ENCODE measurements around the gene KRTAP2-2.

KRTAP2-2 gene

DNA sequence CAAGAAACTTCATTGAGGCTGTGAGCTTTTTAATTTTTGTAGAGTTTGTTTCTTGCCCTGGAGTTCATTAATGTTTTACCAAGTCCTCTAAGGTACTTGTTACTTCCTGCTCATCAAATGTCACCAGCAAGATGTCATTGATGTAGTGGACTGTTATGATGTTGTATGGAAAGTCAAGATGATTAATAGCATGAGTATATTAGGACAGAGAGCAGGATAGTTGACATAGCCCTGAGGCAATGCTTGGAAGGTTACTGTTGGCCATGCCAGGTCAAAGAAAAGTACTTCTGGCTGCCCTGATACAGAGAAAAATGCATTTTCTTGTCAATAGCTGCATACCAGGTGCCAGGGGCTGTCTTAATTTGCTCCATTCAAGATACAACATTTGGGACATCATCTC, 34.7 kb downstream of the KRTAP2-2 start:
- Histone ChIP-seq H3K4me3 (ENCODE audit: low read length) (no peak overlapping the region), H3K9me3 (ENCODE audit: control insufficient read depth, insufficient read depth, low read length) (no peaks in the 10 kb centered on the region), H3K27ac (ENCODE audit: low read length) (no peak overlapping the region), H3K36me3 (ENCODE audit: control insufficient read depth, insufficient read depth, low read length) (no peaks in the 10 kb centered on the region), H3K27me3 (ENCODE audit: control insufficient read depth, insufficient read depth, low read length) (no peaks in the 10 kb centered on the region), H3K4me1 (ENCODE audit: control insufficient read depth, insufficient read depth, low read length) (no peaks in the 10 kb centered on the region; the same call in 1 of the 2 replicates)
- DNase-seq (ENCODE audit: low read depth, low spot score), result no peak

DNA sequence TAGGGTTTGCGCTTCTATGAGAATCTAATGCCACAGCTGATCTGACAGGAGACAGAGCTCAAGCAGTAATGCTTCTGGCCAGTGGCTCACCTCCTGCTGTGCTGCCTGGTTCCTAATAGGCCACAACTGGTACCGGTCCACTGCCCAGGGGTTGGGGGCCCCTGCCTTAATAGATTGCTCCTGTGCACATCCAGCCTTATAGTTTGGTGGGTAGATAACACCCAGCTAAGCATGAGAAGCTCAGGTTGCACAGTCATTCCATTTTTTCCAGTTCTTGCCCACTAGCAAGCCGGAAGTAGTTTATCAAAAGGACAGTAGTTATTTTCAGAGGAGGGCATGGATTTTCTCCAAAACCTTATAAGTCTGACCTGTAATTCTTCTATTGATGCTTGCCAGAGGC, 35.6 kb downstream of the KRTAP2-2 start:
- no peaks in the 10 kb centered on the region for H3K9me3 ChIP-seq (ENCODE audit: control insufficient read depth, insufficient read depth, low read length)
- no peak for DNase-seq (ENCODE audit: low read depth, low spot score)
- H3K4me1 ChIP-seq (ENCODE audit: control insufficient read depth, insufficient read depth, low read length), result no peaks in the 10 kb centered on the region; the same call in 1 of the 2 replicates
- H3K36me3 ChIP-seq (ENCODE audit: control insufficient read depth, insufficient read depth, low read length), result no peaks in the 10 kb centered on the region
- H3K27me3 ChIP-seq (ENCODE audit: control insufficient read depth, insufficient read depth, low read length), result no peaks in the 10 kb centered on the region
- WGBS (ENCODE audit: insufficient coverage, insufficient read length), result no CpG with 5 or more reads among the region's 3 CpGs
- no peak overlapping the region for H3K4me3 ChIP-seq (ENCODE audit: low read length)
- H3K27ac ChIP-seq (ENCODE audit: low read length), result no peak overlapping the region

DNA sequence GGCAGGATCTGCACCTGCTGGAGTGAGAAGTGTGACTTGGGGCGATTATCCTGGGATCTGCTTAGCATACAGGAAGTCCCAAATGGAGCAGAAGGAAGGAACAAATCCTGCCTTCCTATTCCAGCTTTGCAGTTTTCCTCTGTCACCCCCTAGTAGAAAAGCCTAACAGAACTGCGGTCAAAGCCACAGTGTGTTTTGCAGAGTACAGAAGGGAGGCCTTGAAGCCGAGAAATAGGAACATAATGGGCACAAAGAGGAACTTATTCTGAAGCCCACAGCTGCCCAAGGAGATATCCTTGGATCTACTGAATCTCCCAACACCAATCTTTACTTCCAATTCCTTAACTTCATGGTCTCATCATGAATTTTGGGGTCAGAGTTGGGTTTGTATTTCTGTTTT, 36.5 kb downstream of the KRTAP2-2 start:
- no peak for DNase-seq (ENCODE audit: low read depth, low spot score)
- Histone ChIP-seq H3K4me3 (ENCODE audit: low read length) (no peak overlapping the region), H3K9me3 (ENCODE audit: control insufficient read depth, insufficient read depth, low read length) (no peaks in the 10 kb centered on the region), H3K27ac (ENCODE audit: low read length) (no peak overlapping the region), H3K4me1 (ENCODE audit: control insufficient read depth, insufficient read depth, low read length) (no peaks in the 10 kb centered on the region; the same call in 1 of the 2 replicates), H3K27me3 (ENCODE audit: control insufficient read depth, insufficient read depth, low read length) (no peaks in the 10 kb centered on the region), H3K36me3 (ENCODE audit: control insufficient read depth, insufficient read depth, low read length) (no peaks in the 10 kb centered on the region)
- no CpG with 5 or more reads among the region's 3 CpGs for WGBS (ENCODE audit: insufficient coverage, insufficient read length)

- Histone ChIP-seq H3K27ac (ENCODE audit: low read length) (no peak overlapping the region), H3K27me3 (ENCODE audit: control insufficient read depth, insufficient read depth, low read length) (no peaks in the 10 kb centered on the region), H3K36me3 (ENCODE audit: control insufficient read depth, insufficient read depth, low read length) (no peaks in the 10 kb centered on the region), H3K4me3 (ENCODE audit: low read length) (no peak overlapping the region), H3K9me3 (ENCODE audit: control insufficient read depth, insufficient read depth, low read length) (no peaks in the 10 kb centered on the region), H3K4me1 (ENCODE audit: control insufficient read depth, insufficient read depth, low read length) (no peaks in the 10 kb centered on the region; the same call in 1 of the 2 replicates)
- no peak for DNase-seq (ENCODE audit: low read depth, low spot score)
- no CpG with 5 or more reads among the region's 13 CpGs for WGBS (ENCODE audit: insufficient coverage, insufficient read length)
Measured at GRCh38 chr17:41016578-41017215, 38.3 kb downstream of the KRTAP2-2 start.

GRCh38 chr17:41015454-41015853, 39.6 kb downstream of the KRTAP2-2 start:
- Histone ChIP-seq H3K27me3 (ENCODE audit: control insufficient read depth, insufficient read depth, low read length) (no peaks in the 10 kb centered on the region), H3K36me3 (ENCODE audit: control insufficient read depth, insufficient read depth, low read length) (no peaks in the 10 kb centered on the region), H3K27ac (ENCODE audit: low read length) (no peak overlapping the region), H3K4me1 (ENCODE audit: control insufficient read depth, insufficient read depth, low read length) (no peaks in the 10 kb centered on the region; the same call in 1 of the 2 replicates), H3K4me3 (ENCODE audit: low read length) (no peak overlapping the region), H3K9me3 (ENCODE audit: control insufficient read depth, insufficient read depth, low read length) (no peaks in the 10 kb centered on the region)
- no peak for DNase-seq (ENCODE audit: low read depth, low spot score)
- no CpG with 5 or more reads among the region's 7 CpGs for WGBS (ENCODE audit: insufficient coverage, insufficient read length)

DNA sequence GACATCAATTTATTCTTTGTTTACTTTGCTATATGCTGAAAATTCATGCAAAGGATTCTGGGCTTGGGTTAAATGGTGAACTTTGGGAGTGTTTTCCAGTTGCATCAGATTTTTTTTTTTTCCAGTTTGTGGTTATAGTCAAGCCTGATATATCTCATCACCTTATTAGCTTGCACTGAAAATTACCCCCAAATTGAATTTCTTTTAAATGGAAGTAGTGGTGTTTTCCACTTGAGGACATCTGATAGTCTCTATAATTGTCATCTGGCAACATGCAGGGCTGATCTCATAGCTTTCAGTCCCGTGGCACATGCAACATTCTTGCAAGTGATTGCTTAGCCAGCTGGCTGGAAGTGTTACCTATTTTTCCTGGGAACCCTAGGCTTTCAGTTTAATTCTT, 41.4 kb downstream of the KRTAP2-2 start:
- no peaks in the 10 kb centered on the region for H3K27me3 ChIP-seq (ENCODE audit: control insufficient read depth, insufficient read depth, low read length)
- H3K9me3 ChIP-seq (ENCODE audit: control insufficient read depth, insufficient read depth, low read length), result no peaks in the 10 kb centered on the region
- no peak overlapping the region for H3K4me3 ChIP-seq (ENCODE audit: low read length)
- no peaks in the 10 kb centered on the region for H3K36me3 ChIP-seq (ENCODE audit: control insufficient read depth, insufficient read depth, low read length)
- WGBS (ENCODE audit: insufficient coverage, insufficient read length), result no CpG with 5 or more reads among the region's 1 CpG
- no peak for DNase-seq (ENCODE audit: low read depth, low spot score)
- H3K27ac ChIP-seq (ENCODE audit: low read length), result no peak overlapping the region
- peaks cover 4% of the 10 kb centered on the region for H3K4me1 ChIP-seq (ENCODE audit: control insufficient read depth, insufficient read depth, low read length)

- Histone ChIP-seq H3K27ac (ENCODE audit: low read length) (no peak overlapping the region), H3K4me3 (ENCODE audit: low read length) (no peak overlapping the region), H3K9me3 (ENCODE audit: control insufficient read depth, insufficient read depth, low read length) (no peaks in the 10 kb centered on the region), H3K36me3 (ENCODE audit: control insufficient read depth, insufficient read depth, low read length) (no peaks in the 10 kb centered on the region), H3K27me3 (ENCODE audit: control insufficient read depth, insufficient read depth, low read length) (no peaks in the 10 kb centered on the region), H3K4me1 (ENCODE audit: control insufficient read depth, insufficient read depth, low read length) (peaks cover 6% of the 10 kb centered on the region)
- no peak for DNase-seq (ENCODE audit: low read depth, low spot score)
- WGBS (ENCODE audit: insufficient coverage, insufficient read length), result no CpG with 5 or more reads among the region's 3 CpGs
Measured at GRCh38 chr17:41013181-41013580, 41.8 kb downstream of the KRTAP2-2 start.

DNA sequence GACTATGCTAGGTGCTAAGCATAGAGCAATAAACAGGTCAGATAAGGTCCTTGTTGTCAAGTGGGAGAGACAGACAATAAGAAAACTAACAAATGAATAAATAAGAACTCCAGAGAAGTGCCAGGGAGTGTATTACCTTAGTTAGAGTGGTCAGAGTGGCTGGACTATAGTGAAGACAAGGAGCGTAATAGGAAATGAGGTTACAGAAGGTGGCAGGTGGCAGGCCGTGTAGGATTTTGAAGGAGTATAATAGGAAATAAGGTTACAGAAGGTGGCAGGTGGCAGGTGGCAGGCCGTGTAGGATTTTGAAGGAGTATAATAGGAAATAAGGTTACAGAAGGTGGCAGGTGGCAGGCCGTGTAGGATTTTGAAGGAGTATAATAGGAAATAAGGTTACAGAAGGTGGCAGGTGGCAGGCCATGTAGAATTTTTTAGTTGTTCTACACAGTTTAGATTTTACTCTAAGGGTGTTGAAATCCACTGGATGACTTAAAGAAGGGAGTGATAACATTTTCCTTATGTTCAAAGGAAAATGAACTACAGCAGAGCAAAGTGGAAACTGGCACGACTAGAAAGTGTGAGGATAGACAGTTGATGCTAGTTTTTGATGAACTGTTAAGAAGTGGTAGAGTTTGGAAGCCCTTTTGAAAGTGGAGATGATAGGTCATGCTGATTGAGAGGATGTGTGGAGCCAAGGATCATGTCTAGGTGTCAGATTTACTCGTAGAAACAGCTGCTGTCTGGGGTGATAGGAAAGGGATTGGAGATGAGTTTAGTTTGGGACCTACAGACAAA, 42.5 kb downstream of the KRTAP2-2 start:
- Histone ChIP-seq H3K9me3 (ENCODE audit: control insufficient read depth, insufficient read depth, low read length) (no peaks in the 10 kb centered on the region), H3K36me3 (ENCODE audit: control insufficient read depth, insufficient read depth, low read length) (no peaks in the 10 kb centered on the region), H3K27ac (ENCODE audit: low read length) (no peak overlapping the region), H3K4me3 (ENCODE audit: low read length) (no peak overlapping the region), H3K4me1 (ENCODE audit: control insufficient read depth, insufficient read depth, low read length) (peaks cover 6% of the 10 kb centered on the region), H3K27me3 (ENCODE audit: control insufficient read depth, insufficient read depth, low read length) (no peaks in the 10 kb centered on the region)
- no peak for DNase-seq (ENCODE audit: low read depth, low spot score)
- 100% methylated on average over 1 of the region's 6 CpGs for WGBS (ENCODE audit: insufficient coverage, insufficient read length)

DNA sequence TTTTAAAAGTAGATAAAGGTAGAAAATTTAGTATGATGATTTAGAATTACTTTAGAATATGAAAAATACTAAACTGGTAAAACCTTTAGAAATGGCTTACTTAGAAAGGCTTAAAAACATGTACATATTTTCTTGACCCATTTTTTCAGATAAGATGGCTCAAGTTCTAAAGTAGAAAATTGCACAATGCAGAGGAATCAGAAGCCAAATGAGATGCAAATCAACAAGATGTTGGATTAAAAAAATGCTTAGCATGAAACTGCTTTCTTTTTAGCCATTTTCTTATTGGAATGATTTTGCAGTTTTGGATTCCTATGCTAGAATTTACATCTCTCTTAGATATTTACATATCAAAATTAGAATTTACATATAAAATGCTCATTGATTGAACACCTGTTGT, 44.6 kb downstream of the KRTAP2-2 start:
- H3K9me3 ChIP-seq (ENCODE audit: control insufficient read depth, insufficient read depth, low read length), result no peaks in the 10 kb centered on the region
- H3K27me3 ChIP-seq (ENCODE audit: control insufficient read depth, insufficient read depth, low read length), result no peaks in the 10 kb centered on the region
- no peak overlapping the region for H3K4me3 ChIP-seq (ENCODE audit: low read length)
- DNase-seq (ENCODE audit: low read depth, low spot score), result no peak
- H3K27ac ChIP-seq (ENCODE audit: low read length), result no peak overlapping the region
- peaks cover 6% of the 10 kb centered on the region for H3K4me1 ChIP-seq (ENCODE audit: control insufficient read depth, insufficient read depth, low read length)
- H3K36me3 ChIP-seq (ENCODE audit: control insufficient read depth, insufficient read depth, low read length), result no peaks in the 10 kb centered on the region

- Histone ChIP-seq H3K4me3 (ENCODE audit: low read length) (no peak overlapping the region), H3K36me3 (ENCODE audit: control insufficient read depth, insufficient read depth, low read length) (no peaks in the 10 kb centered on the region), H3K9me3 (ENCODE audit: control insufficient read depth, insufficient read depth, low read length) (no peaks in the 10 kb centered on the region), H3K4me1 (ENCODE audit: control insufficient read depth, insufficient read depth, low read length) (peaks cover 6% of the 10 kb centered on the region), H3K27ac (ENCODE audit: low read length) (no peak overlapping the region), H3K27me3 (ENCODE audit: control insufficient read depth, insufficient read depth, low read length) (no peaks in the 10 kb centered on the region)
- no CpG with 5 or more reads among the region's 1 CpG for WGBS (ENCODE audit: insufficient coverage, insufficient read length)
- DNase-seq (ENCODE audit: low read depth, low spot score), result no peak
Measured at GRCh38 chr17:41009936-41010335, 45.1 kb downstream of the KRTAP2-2 start.

- no peak overlapping the region for H3K27ac ChIP-seq (ENCODE audit: low read length)
- no peaks in the 10 kb centered on the region for H3K9me3 ChIP-seq (ENCODE audit: control insufficient read depth, insufficient read depth, low read length)
- H3K36me3 ChIP-seq (ENCODE audit: control insufficient read depth, insufficient read depth, low read length), result no peaks in the 10 kb centered on the region
- H3K4me3 ChIP-seq (ENCODE audit: low read length), result no peak overlapping the region
- no CpG with 5 or more reads among the region's 4 CpGs for WGBS (ENCODE audit: insufficient coverage, insufficient read length)
- no peak for DNase-seq (ENCODE audit: low read depth, low spot score)
- H3K4me1 ChIP-seq (ENCODE audit: control insufficient read depth, insufficient read depth, low read length), result peaks cover 6% of the 10 kb centered on the region
- no peaks in the 10 kb centered on the region for H3K27me3 ChIP-seq (ENCODE audit: control insufficient read depth, insufficient read depth, low read length)
Measured at GRCh38 chr17:41009301-41009760, 45.7 kb downstream of the KRTAP2-2 start.
